Kidney epithelial cell (primary cell): ENCODE results near the gene PSIP1. TPM values are rescaled to one million over a fixed set of nuclear protein-coding genes. Genes with fewer than 3 reads are reported as not detected.
"Not testable (repeated sequence)": the region's sequence is repeated elsewhere in the genome, so short reads cannot be mapped to it uniquely, and the experiment has no call there.

ENCODE experiments used
- DNase-seq: peaks from one replicate; pipeline ENCODE4 v3.0.0-alpha.2; 2010; ENCODE audit warnings: low read depth
- H3K27me3 ChIP-seq: 2 replicates; pipeline ENCODE4 v1.6.0; 2011; ENCODE audit warnings: low read length; ENCODE audit not compliant: control insufficient read depth, insufficient read depth
- H3K36me3 ChIP-seq: 2 replicates; pipeline ENCODE4 v1.5.1; 2011; ENCODE audit warnings: low read length; ENCODE audit not compliant: control insufficient read depth, insufficient read depth
- H3K4me3 ChIP-seq: 2 replicates; pipeline ENCODE4 v1.5.1; 2011; ENCODE audit warnings: low read depth, mild to moderate bottlenecking, control low read depth, low read length
- total RNA-seq: library from RNA; depleted of rRNA; stranded (reverse); fragments of >200 nt; gene quantifications from 2 replicates; pipeline ENCODE4 v1.2.3, GENCODE V29; 2015
- TF ChIP-seq, protein P1 (sequence below): IDR thresholded peaks from 2 replicates; pipeline ENCODE4 v1.5.1; 2011; ENCODE audit warnings: mild to moderate bottlenecking, moderate library complexity, low read length, control low read depth, inconsistent platforms; ENCODE audit not compliant: insufficient read depth, poor library complexity, severe bottlenecking

Gene PSIP1
- total RNA-seq, 1 donor from 2014 or later, result 25.9 TPM

DNA sequence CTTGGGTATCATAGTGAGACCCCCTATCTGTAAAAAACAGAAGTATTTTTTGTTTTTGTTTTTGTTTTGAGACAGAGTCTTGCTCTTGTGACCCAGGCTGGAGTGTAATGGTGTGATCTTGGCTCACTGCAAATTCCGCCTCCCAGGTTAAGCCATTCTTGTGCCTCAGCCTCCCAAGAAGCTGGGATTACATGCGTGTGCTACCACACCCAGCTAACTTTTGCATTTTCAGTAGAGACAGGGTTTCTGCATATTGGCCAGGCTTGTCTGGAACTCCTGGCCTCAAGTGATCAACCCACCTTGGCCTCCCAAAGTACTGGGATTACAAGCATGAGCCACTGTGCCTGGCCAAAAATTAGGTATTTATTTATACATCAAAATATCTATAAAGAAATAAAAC lies 31.9 kb upstream of the PSIP1 start:
- no peak for DNase-seq
- Histone ChIP-seq H3K36me3 (no peaks in the 10 kb centered on the region), H3K4me3 (no peak overlapping the region), H3K27me3 (no peaks in the 10 kb centered on the region)
- TF ChIP-seq, protein P1, sequence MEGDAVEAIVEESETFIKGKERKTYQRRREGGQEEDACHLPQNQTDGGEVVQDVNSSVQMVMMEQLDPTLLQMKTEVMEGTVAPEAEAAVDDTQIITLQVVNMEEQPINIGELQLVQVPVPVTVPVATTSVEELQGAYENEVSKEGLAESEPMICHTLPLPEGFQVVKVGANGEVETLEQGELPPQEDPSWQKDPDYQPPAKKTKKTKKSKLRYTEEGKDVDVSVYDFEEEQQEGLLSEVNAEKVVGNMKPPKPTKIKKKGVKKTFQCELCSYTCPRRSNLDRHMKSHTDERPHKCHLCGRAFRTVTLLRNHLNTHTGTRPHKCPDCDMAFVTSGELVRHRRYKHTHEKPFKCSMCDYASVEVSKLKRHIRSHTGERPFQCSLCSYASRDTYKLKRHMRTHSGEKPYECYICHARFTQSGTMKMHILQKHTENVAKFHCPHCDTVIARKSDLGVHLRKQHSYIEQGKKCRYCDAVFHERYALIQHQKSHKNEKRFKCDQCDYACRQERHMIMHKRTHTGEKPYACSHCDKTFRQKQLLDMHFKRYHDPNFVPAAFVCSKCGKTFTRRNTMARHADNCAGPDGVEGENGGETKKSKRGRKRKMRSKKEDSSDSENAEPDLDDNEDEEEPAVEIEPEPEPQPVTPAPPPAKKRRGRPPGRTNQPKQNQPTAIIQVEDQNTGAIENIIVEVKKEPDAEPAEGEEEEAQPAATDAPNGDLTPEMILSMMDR, result no peak

DNA sequence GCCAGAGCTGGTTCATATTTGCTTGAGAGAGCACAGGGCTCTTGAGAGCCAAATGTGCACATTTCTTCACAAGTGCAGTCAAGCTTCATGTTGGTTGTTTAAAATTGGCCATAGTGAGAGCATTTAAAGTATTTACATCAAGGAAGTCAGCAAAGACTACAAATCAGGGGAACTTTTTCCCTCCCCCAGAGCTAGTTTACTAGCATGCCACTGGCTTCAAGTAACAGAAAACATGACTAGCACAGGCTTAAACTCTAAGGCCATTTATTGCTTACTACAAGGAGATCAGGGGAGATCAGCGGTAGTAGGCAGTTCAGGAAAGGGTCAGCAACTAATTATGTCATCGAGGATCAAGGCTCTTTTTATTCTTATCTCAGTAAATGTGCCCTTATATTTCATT lies 31.1 kb upstream of the PSIP1 start:
- Histone ChIP-seq H3K36me3 (no peaks in the 10 kb centered on the region), H3K4me3 (no peak overlapping the region), H3K27me3 (no peaks in the 10 kb centered on the region)
- TF ChIP-seq, protein P1, result no peak
- DNase-seq, result no peak

DNA sequence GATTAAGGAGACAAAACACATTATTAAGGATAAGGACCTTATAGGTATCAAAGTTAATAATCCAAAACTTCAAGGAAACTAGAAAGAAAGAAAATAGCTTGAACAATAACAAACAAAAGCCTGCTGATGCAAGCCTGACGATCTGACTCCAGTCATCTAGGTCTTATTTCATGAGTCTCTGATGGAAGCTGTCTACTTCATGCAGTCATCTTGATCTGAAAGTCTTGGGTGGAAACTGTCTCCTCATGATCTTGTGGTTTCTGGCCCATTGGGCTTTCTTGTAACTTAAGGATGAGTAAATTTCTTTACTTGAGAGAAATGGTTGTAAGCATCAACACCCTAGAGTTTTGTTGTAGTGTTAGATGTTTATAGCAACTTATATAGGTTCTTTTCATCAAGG lies 20.6 kb upstream of the PSIP1 start:
- Histone ChIP-seq H3K36me3 (no peaks in the 10 kb centered on the region), H3K27me3 (no peaks in the 10 kb centered on the region), H3K4me3 (no peak overlapping the region)
- TF ChIP-seq, protein P1, result no peak
- DNase-seq, result no peak

DNA sequence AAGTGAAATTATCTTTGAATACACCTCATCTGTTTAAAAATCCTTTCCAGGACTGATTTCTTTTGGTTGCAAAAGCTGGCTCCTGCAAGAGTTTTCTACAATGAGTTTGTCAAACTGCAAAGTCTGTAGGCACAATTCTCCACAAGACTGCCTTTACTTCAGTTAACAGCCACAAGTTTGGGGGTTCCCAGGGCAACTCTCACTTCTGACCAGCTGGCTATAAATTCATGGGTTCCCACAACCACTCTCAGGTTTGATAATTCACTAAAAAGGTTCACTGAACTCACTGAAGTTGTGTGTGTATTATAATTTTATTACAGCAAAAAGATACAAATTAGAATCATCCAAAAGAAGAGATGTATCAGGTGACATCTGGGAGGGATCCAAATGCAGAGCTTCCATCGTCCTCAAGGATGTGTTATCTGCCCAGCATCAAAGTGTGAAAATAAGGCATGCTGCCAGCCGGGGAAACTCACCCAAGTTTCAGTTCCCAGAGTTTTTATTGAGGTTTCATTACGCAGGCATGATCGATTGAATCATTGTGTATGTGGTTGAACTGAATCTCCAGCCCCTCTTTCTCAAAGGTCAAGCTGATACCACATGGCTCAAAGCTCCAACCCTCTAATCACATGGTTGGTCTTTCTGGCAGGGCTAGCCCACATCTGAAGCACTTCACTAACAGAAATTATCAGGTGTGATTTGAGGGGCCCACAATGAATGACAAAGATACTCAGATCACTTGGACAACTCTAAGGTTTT lies 19.0 kb upstream of the PSIP1 start:
- TF ChIP-seq, protein P1, result no peak

DNA sequence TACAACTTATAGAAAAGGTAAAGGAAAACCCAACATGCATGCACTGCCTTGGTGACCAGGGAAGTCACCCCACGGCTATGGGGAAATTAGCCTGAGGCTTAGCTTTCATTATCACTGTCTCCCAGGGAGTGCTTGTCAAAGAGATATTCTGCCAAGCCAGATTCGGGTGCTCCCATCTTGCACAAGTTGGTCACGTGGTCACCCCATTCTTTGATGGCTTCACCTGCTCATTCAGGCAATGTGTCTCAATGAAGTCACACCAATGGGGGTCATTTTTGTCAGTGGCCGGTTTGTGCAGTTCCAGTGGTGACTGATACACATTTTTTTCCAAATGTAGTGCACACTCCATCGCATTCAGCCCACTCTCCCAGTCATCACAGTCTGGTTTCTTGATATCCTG lies 16.3 kb upstream of the PSIP1 start:
- not testable (repeated sequence) for H3K36me3 ChIP-seq, DNase-seq, H3K27me3 ChIP-seq, H3K4me3 ChIP-seq

More for the DNA sequence above, 19.0 kb upstream of the PSIP1 start:
- Histone ChIP-seq H3K36me3 (no peaks in the 10 kb centered on the region), H3K4me3 (no peak overlapping the region), H3K27me3 (no peaks in the 10 kb centered on the region)
- DNase-seq, result no peak

DNA sequence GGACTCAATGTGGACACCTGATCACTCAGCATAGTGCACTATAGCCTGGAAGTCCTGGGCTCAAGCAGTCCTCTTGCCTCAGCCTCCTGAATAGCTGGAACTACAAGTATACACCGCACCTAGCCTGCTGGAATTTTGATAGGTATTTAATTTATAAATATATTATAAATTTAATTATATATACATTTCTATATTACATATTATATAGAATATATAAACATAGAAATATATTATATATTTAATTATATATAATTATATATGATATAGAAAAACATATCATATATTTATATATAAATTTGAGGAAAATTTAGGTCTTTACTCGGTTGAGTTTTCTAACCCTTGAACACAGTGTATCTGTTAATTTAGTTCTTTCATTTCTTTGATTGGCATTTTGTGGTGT lies 15.2 kb upstream of the PSIP1 start:
- Histone ChIP-seq H3K4me3 (no peak overlapping the region), H3K27me3 (no peaks in the 10 kb centered on the region), H3K36me3 (no peaks in the 10 kb centered on the region)
- no peak for DNase-seq
- TF ChIP-seq, protein P1, result no peak
